ENCODE results near the gene L3MBTL1. TPM values are rescaled to one million over a fixed set of nuclear protein-coding genes. Genes with fewer than 3 reads are reported as not detected.
"Not testable (repeated sequence)": the region's sequence is repeated elsewhere in the genome, so short reads cannot be mapped to it uniquely, and the experiment has no call there.

Gene L3MBTL1
- total RNA-seq, 4 donors from 2014 or later, result 10.9 to 152 (median 23.1) TPM

DNA sequence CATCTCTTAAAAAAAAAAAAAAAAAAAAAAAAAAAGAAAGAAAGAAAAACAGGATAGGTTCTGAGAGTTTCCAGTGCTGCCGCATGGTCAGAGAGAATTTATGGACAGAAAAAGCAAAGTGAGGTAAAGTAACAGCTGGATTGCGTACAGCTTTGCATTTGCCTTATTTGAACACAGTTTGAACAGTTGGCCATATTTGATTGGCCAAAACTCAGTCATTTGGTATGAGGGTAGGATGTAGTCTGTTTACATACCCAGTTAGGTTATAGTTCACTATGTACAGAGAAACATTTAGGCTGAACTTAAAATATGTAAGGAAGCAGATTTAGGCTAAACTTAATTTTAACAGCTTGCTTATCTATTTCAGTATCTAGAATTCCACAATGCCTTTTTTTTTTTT lies 17.5 kb upstream of the L3MBTL1 start:
- H3K36me3 ChIP-seq, result no peaks in the 10 kb centered on the region
- intact Hi-C loops (cut with DNase I; ENCODE audit: low total_unique reads), result no loop called here
- no peaks in the 10 kb centered on the region for H3K9me3 ChIP-seq
- TF ChIP-seq POLR2A (IDR thresholded peaks at IDR 0.05) (no peak), POLR2AphosphoS5 (IDR thresholded peaks at IDR 0.05) (no peak), CTCF (IDR thresholded peaks at IDR 0.05) (no peak), EP300 (IDR thresholded peaks at IDR 0.05; ENCODE audit: low read depth) (no peak)
- no peaks in the 10 kb centered on the region for H3K4me1 ChIP-seq
- DNase-seq, result no peak
- no peaks in the 10 kb centered on the region for H3K27me3 ChIP-seq
- H3K27ac ChIP-seq, result no peak overlapping the region
- in situ Hi-C loops (cut with MboI; ENCODE audit: low pct_ligation_motif_present in 1 of 4, low pct_unique_long_range_greater_than_20kb in 1 of 4, low sequenced_read_pairs in 3 of 4), result no loop called here
- WGBS, 2 donors (ENCODE audit: low coverage in 1 of 2), result 82 to 94% methylated on average over 2 of the region's 2 CpGs
- H3K4me3 ChIP-seq, result no peak overlapping the region

- 83 to 84% methylated on average over 3 of the region's 3 CpGs for WGBS, 2 donors (ENCODE audit: low coverage in 1 of 2)
- in situ Hi-C loops (cut with MboI; ENCODE audit: low pct_ligation_motif_present in 1 of 4, low pct_unique_long_range_greater_than_20kb in 1 of 4, low sequenced_read_pairs in 3 of 4), result no loop called here
- intact Hi-C loops (cut with DNase I; ENCODE audit: low total_unique reads), result no loop called here
Measured at GRCh38 chr20:43492101-43492500, 15.4 kb upstream of the L3MBTL1 start.

GRCh38 chr20:43495388-43495787 lies 12.1 kb upstream of the L3MBTL1 start:
- 77% methylated on average over 2 of the region's 2 CpGs; no CpG with 5 or more reads in 1 of the 2 donors for WGBS, 2 donors (ENCODE audit: low coverage in 1 of 2)
- Histone ChIP-seq H3K27ac (no peak overlapping the region), H3K27me3 (no peaks in the 10 kb centered on the region), H3K9me3 (no peaks in the 10 kb centered on the region), H3K36me3 (no peaks in the 10 kb centered on the region), H3K4me1 (no peaks in the 10 kb centered on the region), H3K4me3 (no peak overlapping the region)
- no peak for DNase-seq
- no peak for TF ChIP-seq POLR2AphosphoS5 (IDR thresholded peaks at IDR 0.05)
- no peak for TF ChIP-seq POLR2A (IDR thresholded peaks at IDR 0.05)
- no peak for TF ChIP-seq EP300 (IDR thresholded peaks at IDR 0.05; ENCODE audit: low read depth)
- TF ChIP-seq CTCF (IDR thresholded peaks at IDR 0.05), result no peak
- intact Hi-C loops (cut with DNase I; ENCODE audit: low total_unique reads), result no loop called here
- in situ Hi-C loops (cut with MboI; ENCODE audit: low pct_ligation_motif_present in 1 of 4, low pct_unique_long_range_greater_than_20kb in 1 of 4, low sequenced_read_pairs in 3 of 4), result no loop called here

More at GRCh38 chr20:43492101-43492500, 15.4 kb upstream of the L3MBTL1 start:
- Histone ChIP-seq H3K36me3 (no peaks in the 10 kb centered on the region), H3K4me1 (no peaks in the 10 kb centered on the region), H3K27me3 (no peaks in the 10 kb centered on the region), H3K27ac (no peak overlapping the region), H3K4me3 (no peak overlapping the region), H3K9me3 (no peaks in the 10 kb centered on the region)
- DNase-seq, result no peak
- no peak for TF ChIP-seq POLR2A (IDR thresholded peaks at IDR 0.05)
- no peak for TF ChIP-seq EP300 (IDR thresholded peaks at IDR 0.05; ENCODE audit: low read depth)
- TF ChIP-seq CTCF (IDR thresholded peaks at IDR 0.05), result no peak
- TF ChIP-seq POLR2AphosphoS5 (IDR thresholded peaks at IDR 0.05), result no peak

DNA sequence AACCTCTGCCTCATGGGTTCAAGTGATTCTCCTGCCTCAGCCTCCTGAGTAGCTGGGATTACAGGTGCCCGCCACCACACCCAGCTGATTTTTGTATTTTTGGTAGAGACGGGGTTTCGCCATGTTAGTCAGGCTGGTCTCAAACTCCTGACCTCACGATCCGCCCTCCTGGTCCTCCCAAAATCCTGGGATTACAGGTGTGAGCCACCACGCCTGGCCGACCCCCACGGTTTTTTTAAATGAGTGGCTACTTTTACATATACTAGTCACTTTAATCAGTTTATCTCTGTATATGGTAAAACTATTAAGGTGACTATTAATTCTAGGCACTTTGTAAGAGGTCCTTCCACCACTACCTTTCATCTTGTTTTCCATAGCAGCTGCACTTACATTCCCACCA lies 5.5 kb upstream of the L3MBTL1 start:
- H3K36me3 ChIP-seq; H3K27ac ChIP-seq; in situ Hi-C loops (cut with MboI; ENCODE audit: low pct_ligation_motif_present in 1 of 4, low pct_unique_long_range_greater_than_20kb in 1 of 4, low sequenced_read_pairs in 3 of 4); H3K4me3 ChIP-seq; H3K9me3 ChIP-seq; H3K4me1 ChIP-seq; DNase-seq; intact Hi-C loops (cut with DNase I; ENCODE audit: low total_unique reads): not testable (repeated sequence)
- WGBS, 2 donors (ENCODE audit: low coverage in 1 of 2), result 89 to 97% methylated on average over 3 to 8 of the region's 8 CpGs
- peaks cover 28% of the 10 kb centered on the region for H3K27me3 ChIP-seq

GRCh38 chr20:43506238-43506637 lies 1.3 kb upstream of the L3MBTL1 start:
- Histone ChIP-seq H3K36me3 (no peaks in the 10 kb centered on the region), H3K27me3 (peaks cover 45% of the 10 kb centered on the region), H3K4me3 (no peak overlapping the region), H3K4me1 (peaks cover 0 to 12% (median 7%) of the 10 kb centered on the region in 4 donors), H3K27ac (no peak overlapping the region), H3K9me3 (no peaks in the 10 kb centered on the region)
- in situ Hi-C loops (cut with MboI; ENCODE audit: low pct_ligation_motif_present in 1 of 4, low pct_unique_long_range_greater_than_20kb in 1 of 4, low sequenced_read_pairs in 3 of 4) (no loop called here), intact Hi-C loops (cut with DNase I; ENCODE audit: low total_unique reads) (no loop called here)
- WGBS, 2 donors (ENCODE audit: low coverage in 1 of 2), result 91 to 100% methylated on average over 4 to 7 of the region's 7 CpGs
- DNase-seq, result no peak
- TF ChIP-seq POLR2A (IDR thresholded peaks at IDR 0.05), result no peak
- TF ChIP-seq EP300 (IDR thresholded peaks at IDR 0.05; ENCODE audit: low read depth), result no peak
- TF ChIP-seq POLR2AphosphoS5 (IDR thresholded peaks at IDR 0.05), result no peak
